ENCODE data around the gene NSUN6. TPM values are rescaled to one million over a fixed set of nuclear protein-coding genes. Genes with fewer than 3 reads are reported as not detected.
"Not testable (repeated sequence)": the region's sequence is repeated elsewhere in the genome, so short reads cannot be mapped to it uniquely, and the experiment has no call there.

NSUN6 gene
- total RNA-seq, 1 donor from 2014 or later = 20.9 TPM

GRCh38 chr10:18619016-18619415 is 32.4 kb downstream of the NSUN6 start:
- no peak for DNase-seq (ENCODE audit: low spot score)
- no peak for ATAC-seq
- intact Hi-C loops (cut with DNase I) = no loop called here

- intact Hi-C loops (cut with DNase I) = no loop called here
- ATAC-seq (no peak), DNase-seq (ENCODE audit: low spot score) (no peak)
Measured at GRCh38 chr10:18616337-18616736, 35.0 kb downstream of the NSUN6 start.

GRCh38 chr10:18615618-18616017 is 35.8 kb downstream of the NSUN6 start:
- DNase-seq (ENCODE audit: low spot score) = no peak
- ATAC-seq = no peak
- intact Hi-C loops (cut with DNase I) = no loop called here

GRCh38 chr10:18611168-18611567 is 40.2 kb downstream of the NSUN6 start:
- ATAC-seq = no peak
- intact Hi-C loops (cut with DNase I) = no loop called here
- DNase-seq (ENCODE audit: low spot score) = no peak

GRCh38 chr10:18610517-18610916 is 40.9 kb downstream of the NSUN6 start:
- no peak for DNase-seq (ENCODE audit: low spot score)
- intact Hi-C loops (cut with DNase I) = no loop called here
- no peak for ATAC-seq

- ATAC-seq = no peak
- DNase-seq (ENCODE audit: low spot score) = no peak
- intact Hi-C loops (cut with DNase I) = no loop called here
Measured at GRCh38 chr10:18608596-18608995, 42.8 kb downstream of the NSUN6 start.

- ATAC-seq = no peak
- DNase-seq (ENCODE audit: low spot score) = peak; percentile 62
- intact Hi-C loops (cut with DNase I) = no loop called here
Measured at GRCh38 chr10:18607503-18608378, 43.6 kb downstream of the NSUN6 start.

- intact Hi-C loops (cut with DNase I) = no loop called here
- ATAC-seq (no peak), DNase-seq (ENCODE audit: low spot score) (no peak)
Measured at GRCh38 chr10:18606051-18606695, 45.2 kb downstream of the NSUN6 start.

- ATAC-seq (no peak), DNase-seq (ENCODE audit: low spot score) (no peak)
- intact Hi-C loops (cut with DNase I) = no loop called here
Measured at GRCh38 chr10:18601321-18601720, 50.1 kb downstream of the NSUN6 start.

GRCh38 chr10:18599392-18599791 is 52.0 kb downstream of the NSUN6 start:
- intact Hi-C loops (cut with DNase I) = no loop called here
- DNase-seq (ENCODE audit: low spot score) (no peak), ATAC-seq (no peak)

- intact Hi-C loops (cut with DNase I) = no loop called here
- ATAC-seq (no peak), DNase-seq (ENCODE audit: low spot score) (no peak)
Measured at GRCh38 chr10:18594574-18595156, 56.7 kb downstream of the NSUN6 start.

GRCh38 chr10:18591141-18591540 is 60.2 kb downstream of the NSUN6 start:
- DNase-seq (ENCODE audit: low spot score); ATAC-seq; intact Hi-C loops (cut with DNase I): not testable (repeated sequence)

GRCh38 chr10:18586637-18587036 is 64.8 kb downstream of the NSUN6 start:
- intact Hi-C loops (cut with DNase I); DNase-seq (ENCODE audit: low spot score); ATAC-seq: not testable (repeated sequence)

GRCh38 chr10:18583575-18584270 is 67.7 kb downstream of the NSUN6 start:
- DNase-seq (ENCODE audit: low spot score) (no peak), ATAC-seq (no peak)
- intact Hi-C loops (cut with DNase I) = no loop called here

- intact Hi-C loops (cut with DNase I) = no loop called here
- no peak for DNase-seq (ENCODE audit: low spot score)
- no peak for ATAC-seq
Measured at GRCh38 chr10:18582803-18583202, 68.6 kb downstream of the NSUN6 start.

GRCh38 chr10:18577823-18578685 is 73.3 kb downstream of the NSUN6 start:
- intact Hi-C loops (cut with DNase I) = no loop called here
- DNase-seq (ENCODE audit: low spot score) (no peak), ATAC-seq (no peak)

GRCh38 chr10:18576586-18576985 is 74.8 kb downstream of the NSUN6 start:
- intact Hi-C loops (cut with DNase I) = no loop called here
- no peak for DNase-seq (ENCODE audit: low spot score)
- no peak for ATAC-seq

GRCh38 chr10:18572959-18573561 is 78.3 kb downstream of the NSUN6 start:
- DNase-seq (ENCODE audit: low spot score) = no peak
- ATAC-seq = no peak
- intact Hi-C loops (cut with DNase I) = no loop called here

All from sciatic nerve (tissue), 2 donors.